Stimulated activated CD8-positive, alpha-beta memory T cell treated with anti-CD3 and anti-CD28 coated beads, Interleukin-15, amount 100 ng/mL, for 1 hour (primary cell): ENCODE data around the gene CADPS2.
"Not testable (repeated sequence)": the region's sequence is repeated elsewhere in the genome, so short reads cannot be mapped to it uniquely, and the experiment has no call there.

Source experiments
- DNase-seq: peaks from one replicate; pipeline ENCODE4 v3.0.0-alpha.2; 2020; ENCODE audit warnings: low read depth

CADPS2 gene

GRCh38 chr7:122709930-122710646, 176.2 kb downstream of the CADPS2 start:
- no peak for DNase-seq

DNA sequence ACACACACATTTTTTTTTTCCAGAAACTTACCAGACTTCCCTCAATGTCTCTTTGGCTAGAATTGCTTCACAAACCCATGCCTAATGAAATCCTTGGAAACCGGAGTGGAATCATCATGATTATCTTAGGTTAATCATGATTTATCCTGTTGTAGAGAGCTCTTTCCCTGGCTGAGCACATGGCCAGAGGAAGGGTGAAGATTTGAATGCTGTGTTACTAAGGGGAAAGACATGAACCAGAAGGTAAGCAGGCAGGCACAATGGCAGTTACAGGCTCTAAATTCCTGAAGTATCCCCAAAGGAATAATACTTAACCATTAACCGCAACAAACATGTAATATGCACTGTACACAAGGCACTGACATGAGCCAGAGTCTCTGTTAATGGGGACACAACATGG, 179.4 kb downstream of the CADPS2 start:
- no peak for DNase-seq

DNA sequence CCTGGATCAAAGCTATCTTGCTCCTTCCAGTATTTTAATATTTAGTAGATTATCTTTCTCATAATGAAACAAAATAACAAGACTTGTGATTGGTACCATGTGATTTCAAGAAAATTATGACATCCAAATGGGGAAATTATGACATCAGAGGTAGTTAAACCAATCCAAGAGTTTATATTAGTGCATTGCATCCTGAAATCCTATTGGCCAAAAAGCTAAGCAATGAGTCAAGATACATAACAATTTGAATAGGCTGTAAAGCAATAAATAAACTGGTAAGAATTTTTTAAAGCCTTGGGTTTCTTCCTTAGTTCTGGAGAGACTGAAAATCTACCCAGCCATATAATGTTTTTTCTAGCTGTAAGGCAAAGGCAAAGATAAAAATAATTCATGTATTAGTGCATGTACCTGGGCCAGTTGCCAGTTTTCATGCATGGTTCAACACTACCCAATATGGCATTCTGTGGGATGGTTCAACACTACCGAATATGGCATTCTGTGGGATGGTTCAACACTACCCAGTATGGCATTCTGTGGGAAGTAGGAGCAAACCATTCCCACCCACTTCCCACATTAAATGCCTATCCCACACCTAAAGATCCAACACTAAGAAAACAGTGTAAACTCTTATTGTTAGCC, 183.3 kb downstream of the CADPS2 start, which contains the start of gene RNF148:
Gene RNF148, minus strand, starts transcription at position 51 of the 639 bp plus-strand sequence. CDS start 172 bp downstream, outside the sequence.
- DNase-seq, result no peak

DNA sequence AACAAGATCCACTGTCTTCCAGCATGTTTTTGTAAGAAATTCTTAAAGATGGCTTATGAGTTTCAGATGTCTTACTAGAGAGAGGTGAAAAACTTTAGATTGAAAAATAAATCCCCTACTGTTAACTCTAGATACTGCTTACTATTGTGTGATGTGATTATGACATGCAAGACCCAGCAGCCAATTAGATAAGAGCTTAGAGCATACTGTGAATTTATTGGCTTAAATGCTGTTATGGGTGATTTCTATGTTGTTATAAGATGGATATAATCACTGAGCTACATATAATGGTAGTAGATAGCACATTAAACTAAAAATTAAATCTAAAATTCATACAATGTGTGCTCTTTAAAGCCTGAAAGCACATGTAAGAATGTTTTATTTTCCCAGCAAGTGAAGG, 187.2 kb downstream of the CADPS2 start, which contains the start of gene RNF133:
Gene RNF133, minus strand, starts transcription at position 101 of the 400 bp plus-strand sequence. CDS start 199 bp downstream, outside the sequence.
- no peak for DNase-seq

- DNase-seq, result no peak
Measured at GRCh38 chr7:122695816-122696215, 190.4 kb downstream of the CADPS2 start.

- DNase-seq, result no peak
Measured at GRCh38 chr7:122694697-122695096, 191.6 kb downstream of the CADPS2 start.

DNA sequence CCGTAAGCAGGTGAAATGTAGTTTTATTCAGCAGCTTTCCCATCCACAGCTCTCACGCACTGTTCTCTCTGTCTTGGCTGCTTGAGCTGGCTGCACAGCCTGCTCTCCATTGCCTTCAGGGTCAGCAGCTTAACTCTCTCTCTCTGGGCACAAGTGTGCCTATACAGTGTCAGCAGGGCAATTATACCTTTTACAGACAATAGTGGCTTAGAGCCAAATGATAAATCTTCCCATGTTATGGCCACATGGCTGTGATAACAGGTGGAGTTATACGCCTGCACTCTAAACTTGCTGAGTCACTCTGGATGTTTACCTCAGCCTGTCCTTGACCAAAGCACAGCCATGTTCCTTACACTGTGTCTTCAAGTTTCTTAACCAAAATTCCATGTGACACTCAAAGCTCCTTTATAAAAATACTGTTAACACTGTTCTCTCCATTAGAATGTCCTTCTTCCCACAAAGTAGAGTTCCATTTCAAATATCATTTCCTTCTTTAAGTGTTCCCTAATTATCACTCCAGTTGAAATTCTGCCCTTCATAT, 193.4 kb downstream of the CADPS2 start:
- no peak for DNase-seq

DNA sequence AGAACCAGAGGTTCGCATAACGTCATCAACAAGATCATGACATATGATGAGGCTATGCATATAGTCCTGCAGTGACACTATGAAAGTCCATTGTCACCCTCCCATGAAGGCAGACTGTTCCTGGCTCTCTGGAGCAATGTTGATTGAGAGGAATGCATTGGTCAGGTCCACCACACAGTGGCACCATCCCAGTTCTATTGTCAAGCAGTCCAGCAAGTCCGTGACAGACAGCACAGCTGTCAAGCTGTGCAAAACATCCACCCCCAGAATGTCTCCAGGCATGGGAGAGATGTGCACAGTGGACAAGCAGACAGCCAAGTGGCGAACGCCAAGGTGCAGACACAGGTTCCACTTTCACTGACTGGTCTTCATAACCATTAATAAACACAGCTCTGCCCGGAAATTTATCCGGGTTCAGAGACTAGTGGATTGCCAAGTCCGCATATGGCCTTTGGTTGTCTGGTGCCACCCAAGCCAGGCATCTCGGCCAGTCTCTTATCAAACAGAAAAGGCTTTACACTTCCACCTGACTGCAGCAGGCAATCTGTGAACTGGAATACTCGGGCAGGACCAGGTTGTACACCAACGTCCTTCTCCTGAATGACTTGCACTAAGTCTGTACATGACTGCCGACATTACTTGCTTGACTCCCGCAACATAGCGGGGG, 194.6 kb downstream of the CADPS2 start:
- DNase-seq, result no peak

DNA sequence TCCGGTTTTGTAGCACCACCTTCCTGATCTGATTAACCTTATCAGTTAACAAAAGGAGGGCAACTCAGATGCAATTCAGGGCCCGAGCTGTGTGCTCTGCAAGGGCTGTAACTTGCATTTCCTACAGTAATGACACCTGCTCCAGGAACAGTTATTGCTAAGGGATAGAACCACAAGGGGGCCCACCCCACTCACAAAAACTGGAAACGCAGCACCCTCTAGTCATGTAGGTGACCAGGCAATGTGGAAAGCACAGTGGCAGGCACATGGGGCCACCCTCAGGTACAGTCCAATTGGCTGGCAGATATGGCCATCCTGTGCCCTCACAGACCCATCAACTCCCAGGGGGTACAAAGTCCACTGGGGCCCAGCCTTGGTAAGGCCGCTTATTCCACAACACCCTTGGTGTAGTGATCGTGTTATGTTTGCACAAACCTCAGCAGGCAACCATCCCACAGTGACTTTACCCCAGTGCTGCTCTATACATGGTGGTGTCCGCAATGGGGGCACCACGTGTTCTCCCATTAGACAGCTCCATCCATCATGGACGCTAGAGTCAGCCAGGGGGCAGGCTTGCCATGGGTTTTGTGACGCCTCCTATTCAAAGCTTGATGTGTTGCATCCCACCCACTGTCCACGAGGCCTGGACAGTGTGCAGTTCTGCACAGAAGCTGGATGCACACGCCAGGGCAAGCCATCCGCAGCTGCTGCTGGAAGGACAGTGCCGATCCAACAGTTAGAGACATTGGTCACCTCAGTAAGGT, 196.7 kb downstream of the CADPS2 start:
- DNase-seq, result no peak

- DNase-seq, result no peak
Measured at GRCh38 chr7:122688400-122688998, 197.8 kb downstream of the CADPS2 start.

- DNase-seq, result no peak
Measured at GRCh38 chr7:122686360-122686878, 199.8 kb downstream of the CADPS2 start.

GRCh38 chr7:122684504-122684903, 201.8 kb downstream of the CADPS2 start:
- no peak for DNase-seq

DNA sequence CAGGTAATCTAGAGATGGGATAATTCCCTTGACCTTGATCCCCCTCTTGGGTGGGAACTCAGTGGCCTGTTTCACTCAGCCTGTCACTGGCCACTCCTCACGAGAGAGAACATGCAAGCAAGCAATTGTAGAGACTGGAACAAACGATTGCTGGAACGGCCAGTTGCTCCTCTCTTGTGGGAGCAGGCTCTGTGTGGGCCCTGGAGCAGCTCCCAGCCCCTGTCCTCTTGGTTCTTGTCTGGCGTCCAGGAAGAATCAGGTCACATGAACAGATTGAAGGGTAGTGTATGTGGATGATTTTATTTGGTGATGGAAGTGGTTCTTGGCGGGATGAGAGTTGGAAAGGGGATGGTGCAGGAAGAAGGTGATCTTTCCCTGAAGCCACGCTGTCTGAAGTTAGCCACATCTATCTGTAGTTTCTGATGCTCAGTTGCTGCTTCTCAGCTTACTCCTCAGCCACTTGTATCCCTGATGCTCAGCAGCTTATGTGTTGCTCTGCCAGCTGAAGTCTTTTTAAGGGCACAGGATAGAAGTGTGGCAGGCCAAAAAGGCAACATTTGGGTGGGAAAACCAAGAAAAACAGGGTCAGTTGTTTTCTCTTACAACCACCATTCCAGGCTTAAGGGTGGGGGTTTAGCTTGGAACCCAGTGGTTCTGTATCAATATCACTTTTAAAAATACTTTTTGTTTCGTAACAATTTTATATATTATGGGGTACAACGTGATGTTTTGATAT, 203.3 kb downstream of the CADPS2 start:
- DNase-seq, result no peak

GRCh38 chr7:122681186-122681585, 205.1 kb downstream of the CADPS2 start:
- not testable (repeated sequence) for DNase-seq

DNA sequence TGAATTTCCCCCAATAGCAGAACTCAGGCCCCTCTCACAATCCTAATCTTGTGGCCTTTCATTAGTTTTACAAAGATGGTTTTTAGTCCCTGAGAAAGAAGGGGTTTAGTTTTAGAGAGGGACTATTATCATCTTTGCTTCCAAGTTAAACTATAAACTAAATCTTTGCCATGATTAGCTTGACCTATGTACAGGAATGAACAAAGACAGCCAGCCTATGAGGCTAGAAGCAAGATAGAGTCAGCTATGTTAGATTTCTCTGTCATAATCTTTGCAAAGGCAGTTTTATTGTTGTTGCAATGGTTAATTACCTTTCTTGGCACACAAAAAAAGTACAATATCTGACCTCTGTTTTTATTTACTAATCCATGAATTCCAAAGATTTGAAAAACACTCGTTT, 206.4 kb downstream of the CADPS2 start:
- no peak for DNase-seq

- DNase-seq, result not testable (repeated sequence)
Measured at GRCh38 chr7:122679269-122679709, 207.0 kb downstream of the CADPS2 start.

DNA sequence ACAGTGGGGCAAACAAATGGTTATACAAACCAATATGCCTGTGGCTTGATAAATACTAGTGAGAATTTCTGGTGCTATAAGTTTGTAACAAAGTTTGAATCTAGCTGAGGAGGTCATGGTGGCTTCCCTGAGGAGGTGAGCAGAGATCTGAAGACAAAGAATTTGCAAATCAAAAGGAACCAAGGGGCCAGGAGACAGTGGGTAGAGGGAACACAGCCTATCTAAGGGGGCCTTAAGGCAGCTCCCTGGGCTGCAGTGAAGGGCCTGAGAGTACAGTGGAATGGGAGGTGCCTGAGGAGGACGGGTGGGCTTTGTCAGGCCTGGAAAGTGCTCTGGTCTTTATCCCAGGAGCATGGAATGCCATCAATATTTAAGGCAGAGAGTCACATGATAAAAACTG, 209.1 kb downstream of the CADPS2 start:
- no peak for DNase-seq

GRCh38 chr7:122676466-122676865, 209.8 kb downstream of the CADPS2 start:
- no peak for DNase-seq

GRCh38 chr7:122675621-122676020, 210.6 kb downstream of the CADPS2 start:
- DNase-seq, result no peak

DNA sequence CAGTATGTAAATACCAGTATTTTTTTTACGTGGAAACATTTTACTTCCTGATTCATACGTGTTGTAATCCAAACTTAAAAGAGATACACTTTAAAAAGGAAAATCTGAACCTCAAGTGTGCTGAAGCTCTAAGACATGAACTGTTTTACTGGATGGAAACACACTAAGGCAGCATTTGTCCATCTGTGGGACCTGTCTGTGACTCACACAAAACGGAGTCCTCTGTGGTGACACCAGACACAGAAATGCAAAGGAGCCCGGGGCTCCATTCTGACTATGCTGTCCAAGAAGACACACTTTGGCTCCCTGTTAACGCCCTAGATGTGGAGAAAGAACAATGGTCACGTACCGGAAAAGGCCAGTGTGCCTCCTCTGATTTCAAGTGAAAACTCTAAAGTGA, 211.2 kb downstream of the CADPS2 start:
- no peak for DNase-seq
